Measurements from ENCODE around the gene KCNQ1. TPM values are rescaled to one million over a fixed set of nuclear protein-coding genes. Genes with fewer than 3 reads are reported as not detected.

KCNQ1 gene
- total RNA-seq, 1 experiment from 2014 or later: not detected

DNA sequence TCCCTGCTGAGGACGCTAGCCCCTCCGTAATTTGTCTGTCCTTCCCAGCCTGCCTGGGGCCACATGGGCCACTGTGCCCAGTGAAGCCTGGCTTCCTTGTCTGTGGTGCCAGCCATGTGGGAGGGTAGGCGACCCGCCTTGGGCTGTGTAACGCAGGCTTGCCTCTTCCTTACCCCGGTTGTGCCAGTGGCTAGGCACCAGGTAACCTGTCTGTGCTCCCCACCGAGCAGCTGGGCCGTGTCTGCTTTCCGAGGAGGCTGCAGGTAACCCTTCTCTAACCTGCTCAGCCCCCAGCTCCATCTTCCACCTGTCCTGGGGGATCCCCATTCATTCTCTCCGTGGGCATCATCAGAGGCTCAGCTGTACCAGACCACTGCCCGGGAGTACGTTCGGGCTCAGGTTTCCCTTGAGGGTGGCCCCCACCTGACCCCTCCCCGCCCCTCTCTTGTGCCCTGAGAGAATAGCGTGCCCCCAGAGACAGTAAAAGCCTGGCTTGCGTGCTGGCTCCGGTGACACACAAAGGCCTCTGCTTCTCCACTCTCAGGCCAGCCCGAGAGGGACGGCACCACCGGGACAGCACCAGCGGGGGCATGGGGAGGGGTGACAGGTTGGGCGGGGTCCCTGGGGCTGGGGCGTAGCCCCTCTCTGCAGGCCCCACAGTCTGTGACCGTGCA lies 361.7 kb downstream of the KCNQ1 start:
- intact Hi-C loops (cut with micrococcal nuclease): no loop called here
- H3K4me3 Mint-ChIP-seq (ENCODE audit: unreplicated experiment): no peak overlapping the region
- POLR2A ChIA-PET: no interaction called here
- TF ChIP-seq, protein P1, sequence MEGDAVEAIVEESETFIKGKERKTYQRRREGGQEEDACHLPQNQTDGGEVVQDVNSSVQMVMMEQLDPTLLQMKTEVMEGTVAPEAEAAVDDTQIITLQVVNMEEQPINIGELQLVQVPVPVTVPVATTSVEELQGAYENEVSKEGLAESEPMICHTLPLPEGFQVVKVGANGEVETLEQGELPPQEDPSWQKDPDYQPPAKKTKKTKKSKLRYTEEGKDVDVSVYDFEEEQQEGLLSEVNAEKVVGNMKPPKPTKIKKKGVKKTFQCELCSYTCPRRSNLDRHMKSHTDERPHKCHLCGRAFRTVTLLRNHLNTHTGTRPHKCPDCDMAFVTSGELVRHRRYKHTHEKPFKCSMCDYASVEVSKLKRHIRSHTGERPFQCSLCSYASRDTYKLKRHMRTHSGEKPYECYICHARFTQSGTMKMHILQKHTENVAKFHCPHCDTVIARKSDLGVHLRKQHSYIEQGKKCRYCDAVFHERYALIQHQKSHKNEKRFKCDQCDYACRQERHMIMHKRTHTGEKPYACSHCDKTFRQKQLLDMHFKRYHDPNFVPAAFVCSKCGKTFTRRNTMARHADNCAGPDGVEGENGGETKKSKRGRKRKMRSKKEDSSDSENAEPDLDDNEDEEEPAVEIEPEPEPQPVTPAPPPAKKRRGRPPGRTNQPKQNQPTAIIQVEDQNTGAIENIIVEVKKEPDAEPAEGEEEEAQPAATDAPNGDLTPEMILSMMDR (IDR thresholded peaks at IDR 0.05; ENCODE audit: unreplicated experiment): no peak
- no TSS peak for BruUV-seq (replicated peaks)
- H3K4me1 Mint-ChIP-seq (ENCODE audit: insufficient read depth, unreplicated experiment): no peaks in the 10 kb centered on the region
- no peaks in the 10 kb centered on the region for H3K36me3 Mint-ChIP-seq (ENCODE audit: insufficient read depth, unreplicated experiment)
- no peak overlapping the region for H3K27ac Mint-ChIP-seq (ENCODE audit: low read depth, unreplicated experiment)
- CTCF ChIA-PET: no interaction called here
- peaks cover 26% of the 10 kb centered on the region for H3K27me3 Mint-ChIP-seq (ENCODE audit: insufficient read depth, unreplicated experiment)
- no peak for DNase-seq (ENCODE audit: unreplicated experiment)
- peaks cover 17% of the 10 kb centered on the region for H3K9me3 Mint-ChIP-seq (ENCODE audit: unreplicated experiment)

DNA sequence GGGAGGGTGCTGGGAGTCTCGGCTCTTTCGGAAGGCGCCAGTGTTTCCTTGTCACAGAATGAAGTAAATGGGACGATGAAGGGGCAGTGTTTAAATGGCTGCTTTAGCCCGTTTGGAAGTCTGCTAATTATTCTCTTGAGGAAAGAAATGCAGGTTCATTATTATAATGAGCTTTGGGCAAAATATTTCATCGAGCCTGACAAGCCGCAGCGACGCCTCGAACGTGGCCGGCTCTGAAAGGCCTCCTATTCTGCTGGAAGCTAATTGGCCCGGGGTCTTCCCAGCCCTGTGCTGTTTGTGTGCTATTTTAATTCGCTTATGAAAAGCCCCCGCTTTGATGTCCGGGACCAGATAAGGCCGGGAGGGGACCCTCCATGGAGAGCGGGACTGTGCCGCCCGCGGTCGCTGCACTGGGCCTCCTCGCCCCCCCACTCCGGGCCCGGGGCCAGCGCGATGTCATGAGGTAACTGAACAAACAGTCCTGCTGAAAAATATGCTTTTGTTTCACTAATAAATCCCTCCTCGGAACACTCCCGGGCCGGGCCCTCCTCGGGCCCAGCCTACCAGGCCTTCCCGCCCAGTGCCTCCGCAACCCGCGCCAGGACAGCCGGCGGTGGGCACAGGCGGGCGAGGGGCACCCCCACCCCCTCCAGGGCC lies 362.3 kb downstream of the KCNQ1 start:
- BruUV-seq (replicated peaks): no TSS peak
- TF ChIP-seq, protein P1 (IDR thresholded peaks at IDR 0.05; ENCODE audit: unreplicated experiment): no peak
- DNase-seq (ENCODE audit: unreplicated experiment): no peak
- Mint-ChIP-seq H3K9me3 (ENCODE audit: unreplicated experiment) (peaks cover 17% of the 10 kb centered on the region), H3K4me3 (ENCODE audit: unreplicated experiment) (no peak overlapping the region), H3K4me1 (ENCODE audit: insufficient read depth, unreplicated experiment) (no peaks in the 10 kb centered on the region), H3K27me3 (ENCODE audit: insufficient read depth, unreplicated experiment) (peaks cover 26% of the 10 kb centered on the region), H3K36me3 (ENCODE audit: insufficient read depth, unreplicated experiment) (no peaks in the 10 kb centered on the region), H3K27ac (ENCODE audit: low read depth, unreplicated experiment) (no peak overlapping the region)
- intact Hi-C loops (cut with micrococcal nuclease): no loop called here
- ChIA-PET CTCF (no interaction called here), POLR2A (no interaction called here)

GRCh38 chr11:2807801-2808241 lies 363.0 kb downstream of the KCNQ1 start:
- Mint-ChIP-seq H3K4me3 (ENCODE audit: unreplicated experiment) (no peak overlapping the region), H3K36me3 (ENCODE audit: insufficient read depth, unreplicated experiment) (no peaks in the 10 kb centered on the region), H3K4me1 (ENCODE audit: insufficient read depth, unreplicated experiment) (no peaks in the 10 kb centered on the region), H3K27me3 (ENCODE audit: insufficient read depth, unreplicated experiment) (peaks cover 26% of the 10 kb centered on the region), H3K27ac (ENCODE audit: low read depth, unreplicated experiment) (no peak overlapping the region), H3K9me3 (ENCODE audit: unreplicated experiment) (peaks cover 17% of the 10 kb centered on the region)
- ChIA-PET POLR2A (no interaction called here), CTCF (interaction anchor here (0.5 kb wide), 1 partner anchor 11 kb away, joined by 3 read pairs; no protein-coding TSS in a partner anchor)
- TF ChIP-seq, protein P1 (IDR thresholded peaks at IDR 0.05; ENCODE audit: unreplicated experiment): no peak
- no TSS peak for BruUV-seq (replicated peaks)
- DNase-seq (ENCODE audit: unreplicated experiment): no peak
- intact Hi-C loops (cut with micrococcal nuclease): no loop called here

DNA sequence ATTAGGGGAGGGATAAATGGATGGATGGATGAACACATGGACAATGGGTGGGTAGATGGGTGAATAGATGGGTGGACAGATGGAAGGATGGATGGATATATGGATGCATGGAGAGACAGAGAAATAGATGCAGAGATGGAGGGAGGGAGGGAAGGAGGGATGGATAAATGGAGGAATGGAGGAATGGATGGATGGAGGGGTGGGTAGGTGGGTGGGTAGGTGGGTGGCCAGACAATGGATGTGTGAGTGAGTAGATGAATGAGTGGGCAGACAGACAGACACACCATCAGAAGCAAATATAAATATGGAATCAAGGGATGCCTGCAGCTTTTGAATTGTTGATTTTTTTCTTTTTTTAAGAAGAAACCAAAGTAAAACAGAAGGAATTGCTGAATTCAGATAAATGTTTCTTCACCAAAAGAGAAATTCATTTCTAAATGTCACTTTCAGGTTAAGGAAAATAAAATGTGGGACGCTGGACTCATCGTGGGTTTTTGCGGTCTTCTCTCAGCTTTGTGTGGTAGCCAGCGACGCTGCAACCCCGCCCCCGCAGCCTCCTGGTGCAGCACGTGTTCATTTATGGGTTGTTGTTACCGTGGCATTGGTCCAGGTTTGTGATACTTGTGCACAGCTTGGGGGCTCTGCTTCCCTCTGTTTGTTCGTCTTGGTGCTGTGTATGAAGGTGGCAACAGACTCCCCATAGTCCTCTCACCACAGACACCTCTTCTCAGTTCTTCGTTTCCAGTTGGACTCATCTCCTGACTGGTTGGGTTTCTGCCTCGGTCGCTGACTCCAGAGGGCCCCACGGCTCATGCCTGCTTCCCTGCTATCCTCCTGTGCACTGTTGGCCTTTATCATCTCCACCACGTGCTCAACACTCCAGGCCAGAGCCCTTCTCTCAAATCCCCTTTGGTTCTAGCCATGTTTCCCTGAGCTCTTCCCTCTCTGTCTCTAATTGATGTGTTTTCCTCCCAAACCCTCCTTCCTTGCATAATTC lies 364.3 kb downstream of the KCNQ1 start:
- peaks cover 37% of the 10 kb centered on the region for H3K27me3 Mint-ChIP-seq (ENCODE audit: insufficient read depth, unreplicated experiment)
- POLR2A ChIA-PET: no interaction called here
- no TSS peak for BruUV-seq (replicated peaks)
- no peaks in the 10 kb centered on the region for H3K36me3 Mint-ChIP-seq (ENCODE audit: insufficient read depth, unreplicated experiment)
- H3K4me3 Mint-ChIP-seq (ENCODE audit: unreplicated experiment): no peak overlapping the region
- no peak overlapping the region for H3K27ac Mint-ChIP-seq (ENCODE audit: low read depth, unreplicated experiment)
- peaks cover 24% of the 10 kb centered on the region for H3K9me3 Mint-ChIP-seq (ENCODE audit: unreplicated experiment)
- intact Hi-C loops (cut with micrococcal nuclease): no loop called here
- no peak for DNase-seq (ENCODE audit: unreplicated experiment)
- CTCF ChIA-PET: no interaction called here
- TF ChIP-seq, protein P1 (IDR thresholded peaks at IDR 0.05; ENCODE audit: unreplicated experiment): no peak
- H3K4me1 Mint-ChIP-seq (ENCODE audit: insufficient read depth, unreplicated experiment): no peaks in the 10 kb centered on the region

Data from MCF 10A (cell line).